IMR-90 (cell line): ENCODE data around the gene NDC80. TPM values are rescaled to one million over a fixed set of nuclear protein-coding genes. Genes with fewer than 3 reads are reported as not detected.

Experiments
- ATAC-seq: fragments of 200-7000 bp; cut with Tn5 transposase; 2 replicates; pipeline ENCODE4 v1.9.1; 2020; ENCODE audit warnings: low read depth, mild to moderate bottlenecking, moderate library complexity
- BruUV-seq: library from RNA; stranded (reverse); fragments of 400-500 nt; replicated peaks from 2 replicates; lab custom pipeline; 2021; lab: Mats Ljungman, UMichigan
- CTCF ChIA-PET: fragments of 300-600 bp; formaldehyde crosslinking; extraction: SDS; loops from one replicate; lab custom pipeline; 2021; ENCODE audit warnings: antibody characterized with exemption; lab: Yijun Ruan, JAX
- POLR2A ChIA-PET: fragments of 300-600 bp; sonication (Branson Sonifier 250); formaldehyde crosslinking; loops from one replicate; lab custom pipeline; 2022; ENCODE audit warnings: antibody characterized with exemption; ENCODE audit not compliant: unreplicated experiment; lab: Charles Lee
- DNase-seq: peaks from one replicate; pipeline ENCODE4 v3.0.0; 2013
- H2AFZ ChIP-seq: replicated peaks from 2 replicates; pipeline ENCODE3; 2013; ENCODE audit warnings: low read length, mild to moderate bottlenecking; ENCODE audit not compliant: poor library complexity
- H2AK5ac ChIP-seq: 2 replicates; pipeline ENCODE4 v1.6.1; 2013; ENCODE audit warnings: low read depth, low read length, inconsistent platforms
- H2AK9ac ChIP-seq: replicated peaks from 2 replicates; pipeline ENCODE3; 2013; ENCODE audit warnings: mild to moderate bottlenecking, low read depth, low read length, moderate library complexity; ENCODE audit not compliant: poor library complexity
- H2BK120ac ChIP-seq: 2 replicates; pipeline ENCODE4 v1.6.1; 2013; ENCODE audit warnings: low read depth, low read length, inconsistent platforms
- H2BK15ac ChIP-seq: 3 replicates; pipeline ENCODE4 v1.6.1; 2013; ENCODE audit warnings: low read depth, low read length, inconsistent platforms
- H2BK20ac ChIP-seq: 2 replicates; pipeline ENCODE4 v1.6.1; 2013; ENCODE audit warnings: low read depth, mild to moderate bottlenecking, inconsistent platforms, low read length, moderate library complexity
- H2BK5ac ChIP-seq: 2 replicates; pipeline ENCODE4 v1.6.1; 2013; ENCODE audit warnings: mild to moderate bottlenecking, low read depth, low read length, inconsistent platforms; ENCODE audit not compliant: poor library complexity, severe bottlenecking
- H3K14ac ChIP-seq: replicated peaks from 2 replicates; pipeline ENCODE4 v1.6.1; 2013; ENCODE audit warnings: low read depth, low read length, inconsistent platforms
- H3K18ac ChIP-seq: 2 replicates; pipeline ENCODE4 v1.6.1; 2013; ENCODE audit warnings: low read depth, low read length, control low read depth
- H3K23ac ChIP-seq: 2 replicates; pipeline ENCODE4 v1.6.1; 2013; ENCODE audit warnings: low read depth, low read length, inconsistent platforms
- H3K27ac ChIP-seq: 2 replicates; pipeline ENCODE4 v1.5.1; 2013; ENCODE audit warnings: mild to moderate bottlenecking, control low read depth, low read length; ENCODE audit not compliant: insufficient read depth
- H3K27me3 ChIP-seq: 2 replicates; pipeline ENCODE4 v1.6.1; 2013; ENCODE audit warnings: low read length; ENCODE audit not compliant: control insufficient read depth, insufficient read depth
- H3K36me3 ChIP-seq: 2 replicates; pipeline ENCODE4 v1.6.1; 2013; ENCODE audit warnings: low read length, mixed read lengths; ENCODE audit not compliant: control insufficient read depth, insufficient read depth
- H3K4ac ChIP-seq: 2 replicates; pipeline ENCODE4 v1.6.1; 2013; ENCODE audit warnings: low read depth, low read length, inconsistent platforms
- H3K4me1 ChIP-seq: 2 replicates; pipeline ENCODE4 v1.6.1; 2013; ENCODE audit warnings: low read length, mixed read lengths; ENCODE audit not compliant: control insufficient read depth, insufficient read depth
- H3K4me2 ChIP-seq: 2 replicates; pipeline ENCODE4 v1.6.1; 2013; ENCODE audit warnings: low read depth, mild to moderate bottlenecking, control low read depth, low read length, moderate library complexity
- H3K4me3 ChIP-seq: 2 replicates; pipeline ENCODE4 v1.5.1; 2013; ENCODE audit warnings: low read depth, mild to moderate bottlenecking, control low read depth, low read length, moderate library complexity; ENCODE audit not compliant: insufficient read depth
- H3K56ac ChIP-seq: 2 replicates; pipeline ENCODE4 v1.6.1; 2013; ENCODE audit warnings: low read length, inconsistent platforms; ENCODE audit not compliant: insufficient read depth; ENCODE audit errors: extremely low read depth
- H3K79me1 ChIP-seq, 2 experiments: 2 replicates each; pipeline ENCODE4 v1.6.1; 2013; ENCODE audit warnings: low read length in 2 of 2, inconsistent platforms in 1 of 2, low read depth in 1 of 2
- H3K9ac ChIP-seq: 2 replicates; pipeline ENCODE4 v1.6.1; 2013; ENCODE audit warnings: low read depth, low read length, control low read depth
- H3K9me1 ChIP-seq: 2 replicates; pipeline ENCODE4 v1.6.1; 2013; ENCODE audit warnings: low read length, inconsistent platforms; ENCODE audit not compliant: insufficient read depth
- H3K9me3 ChIP-seq: 2 replicates; pipeline ENCODE4 v1.6.1; 2013; ENCODE audit warnings: low read length; ENCODE audit not compliant: control insufficient read depth, insufficient read depth
- H4K20me1 ChIP-seq: 2 replicates; pipeline ENCODE4 v1.6.1; 2013; ENCODE audit warnings: low read length, inconsistent platforms; ENCODE audit not compliant: insufficient read depth
- H4K5ac ChIP-seq: 2 replicates; pipeline ENCODE4 v1.6.1; 2013; ENCODE audit warnings: mild to moderate bottlenecking, low read depth, low read length, control low read depth
- H4K8ac ChIP-seq, 2 experiments: 2 replicates each; pipeline ENCODE4 v1.6.1; 2013; ENCODE audit warnings: low read depth in 2 of 2, low read length in 2 of 2, control low read depth in 1 of 2, inconsistent platforms in 1 of 2
- H4K91ac ChIP-seq: 2 replicates; pipeline ENCODE4 v1.6.1; 2013; ENCODE audit warnings: low read depth, low read length, inconsistent platforms; ENCODE audit not compliant: insufficient read depth
- FOS ChIP-seq: fragments of 150-350 bp; IDR thresholded peaks from 2 replicates; pipeline ENCODE4 v1.6.1; 2016; ENCODE audit warnings: low read depth, low read length
- NFE2L2 ChIP-seq: fragments of 150-350 bp; IDR thresholded peaks from 2 replicates; pipeline ENCODE4 v1.6.1; 2016; ENCODE audit warnings: low read depth, mild to moderate bottlenecking, low read length
- WGBS, 2 experiments: methylation state at CpG; one replicate each; pipeline versions ENCODE4 v1.1.5 to v1.1.7; 2013; ENCODE audit warnings: missing lambda C conversion rate in 2 of 2; ENCODE audit not compliant: insufficient read length in 1 of 2; ENCODE audit errors: extremely low coverage in 2 of 2; 5-methylcytosine and 5-hydroxymethylcytosine counted together
- dilution Hi-C: fragments of 300-500 bp; cut with HindIII; formaldehyde crosslinking; loops from one replicate; pipeline ENCODE4 v1.14.3; 2018; ENCODE audit warnings: low sequenced_read_pairs; ENCODE audit not compliant: unreplicated experiment
- in situ Hi-C: fragments of 300-500 bp; cut with MboI; formaldehyde crosslinking; loops from 3 replicates; pipeline ENCODE4 v1.14.3; 2019; ENCODE audit warnings: low sequenced_read_pairs, inconsistent platforms, mixed read lengths
- intact Hi-C: fragments of 100-400 bp; cut with micrococcal nuclease; formaldehyde crosslinking; loops from 2 replicates; pipeline ENCODE4 v1.10.0; 2022
- polyA plus RNA-seq, 3 experiments: library from polyadenylated mRNA; depleted of rRNA; stranded (reverse); fragments of >200 nt; gene quantifications; 2 replicates each; pipeline ENCODE4 v1.2.3, GENCODE V29; 2012; ENCODE audit warnings: low replicate concordance in 1 of 3
- total RNA-seq: library from RNA; depleted of rRNA; stranded (reverse); fragments of >200 nt; gene quantifications from 2 replicates; pipeline ENCODE4 v1.2.3, GENCODE V29; 2012

NDC80 gene
- total and polyA plus RNA-seq, 2 of the 4 experiments (the other 2 are of a cell fraction): 11.8 to 15.5 TPM

DNA sequence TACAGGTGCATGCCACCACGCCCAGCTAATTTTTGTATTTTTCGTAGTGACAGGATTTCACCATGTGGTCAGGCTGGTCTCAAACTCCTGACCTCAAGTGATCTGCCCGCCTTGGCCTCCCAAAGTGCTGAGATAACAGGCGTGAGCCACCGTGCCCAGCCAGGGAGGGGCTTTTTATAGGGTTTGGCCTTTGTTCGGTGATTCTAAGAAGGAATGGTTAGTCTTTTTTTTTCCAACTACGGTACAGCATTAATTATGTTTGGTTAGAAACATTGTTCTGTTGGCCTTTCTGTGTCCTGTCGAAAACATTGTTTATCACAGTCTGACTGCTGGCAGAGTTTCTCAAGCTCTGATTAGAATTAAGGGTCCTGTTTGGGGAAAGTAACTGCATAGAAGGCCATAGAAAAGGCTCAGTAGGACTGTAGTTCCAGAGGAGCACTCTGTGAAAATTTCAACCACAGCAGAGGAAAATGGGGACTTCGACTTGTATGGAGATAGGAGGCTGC is 64.8 kb downstream of the NDC80 start:
- WGBS, 2 experiments: no CpG with 5 or more reads among the region's 9 CpGs
- in situ Hi-C loops: no loop called here

More for the DNA sequence above, 64.8 kb downstream of the NDC80 start:
- peak overlapping the region; percentile 73 for H2AFZ ChIP-seq
- H4K8ac ChIP-seq: peak overlapping the region; percentile 4 to 64; a peak in 3 of 4 replicates
- H2AK9ac ChIP-seq: no peak overlapping the region
- peak overlapping the region; percentile 31; the same call in 1 of the 2 replicates for H3K4me2 ChIP-seq
- peak overlapping the region; percentile 10 for H4K91ac ChIP-seq
- TF ChIP-seq NFE2L2 (no peak), FOS (no peak)
- POLR2A ChIA-PET: interaction anchor here (0.6 kb wide), 2 partner anchors 45 to 541 kb away, joined by 3 to 7 read pairs; no protein-coding TSS in a partner anchor
- CTCF ChIA-PET: no interaction called here
- 0 out of 2 replicates have a peak, but pooled peaks cover 2% of the 10 kb centered on the region for H3K9me3 ChIP-seq
- no peak overlapping the region for H2AK5ac ChIP-seq
- no peak overlapping the region for H3K56ac ChIP-seq
- H4K5ac ChIP-seq: peak overlapping the region; percentile 21
- no peaks in the 10 kb centered on the region for H4K20me1 ChIP-seq
- intact Hi-C loops: no loop called here
- H3K14ac ChIP-seq: no peak overlapping the region; the same call in 1 of the 2 replicates
- no peak overlapping the region for H2BK5ac ChIP-seq
- dilution Hi-C loops: no loop called here
- peak overlapping the region; percentile 11; the same call in 1 of the 2 replicates for H3K4ac ChIP-seq
- H3K4me3 ChIP-seq: no peak overlapping the region
- no peaks in the 10 kb centered on the region for H3K36me3 ChIP-seq
- no peak for ATAC-seq
- peak overlapping the region; percentile 91 for H2BK120ac ChIP-seq
- H3K27me3 ChIP-seq: no peaks in the 10 kb centered on the region
- peak overlapping the region; percentile 86; the same call in 1 of the 2 replicates for H2BK20ac ChIP-seq
- peak overlapping the region; percentile 19; the same call in 1 of the 2 replicates for H3K23ac ChIP-seq
- H3K9ac ChIP-seq: no peak overlapping the region
- no peaks in the 10 kb centered on the region for H3K79me1 ChIP-seq
- peak overlapping the region; percentile 24 for H3K18ac ChIP-seq
- H3K4me1 ChIP-seq: peaks cover 3% of the 10 kb centered on the region; the same call in 1 of the 2 replicates
- no peak for DNase-seq
- no peaks in the 10 kb centered on the region; the same call in 1 of the 2 replicates for H3K9me1 ChIP-seq
- no TSS peak for BruUV-seq
- peak overlapping the region; percentile 76; the same call in 2 of the 3 replicates for H2BK15ac ChIP-seq
- H3K27ac ChIP-seq: peak overlapping the region; percentile 6; the same call in 1 of the 2 replicates
